Measurements from ENCODE around the gene RACGAP1. TPM values are rescaled to one million over a fixed set of nuclear protein-coding genes. Genes with fewer than 3 reads are reported as not detected.

The RACGAP1 gene
- total RNA-seq, 4 donors from 2014 or later, result 10.5 to 23.7 (median 13.1) TPM

- Histone ChIP-seq H3K9me3 (no peaks in the 10 kb centered on the region), H3K27me3 (no peaks in the 10 kb centered on the region), H3K4me3 (no peak overlapping the region), H3K27ac (no peak overlapping the region), H3K36me3 (no peaks in the 10 kb centered on the region), H3K4me1 (peaks cover 0 to 11% (median 0%) of the 10 kb centered on the region in 3 donors)
- ATAC-seq, result no peak
- no peak for TF ChIP-seq POLR2AphosphoS5 (IDR thresholded peaks at IDR 0.05)
- no peak for TF ChIP-seq EP300 (IDR thresholded peaks at IDR 0.05)
- 100% methylated on average over 1 of the region's 1 CpG for WGBS, 2 donors (ENCODE audit: low coverage in 1 of 2)
These were observed 81.7 kb downstream of the RACGAP1 start for GRCh38 chr12:49943625-49943960.

- H3K36me3 ChIP-seq, result no peaks in the 10 kb centered on the region
- TF ChIP-seq EP300 (IDR thresholded peaks at IDR 0.05), result no peak
- no peak for TF ChIP-seq POLR2A (IDR thresholded peaks at IDR 0.05)
- no peak overlapping the region for H3K27ac ChIP-seq
- H3K4me1 ChIP-seq, result peaks cover 0 to 11% (median 0%) of the 10 kb centered on the region in 3 donors
- 74 to 82% methylated on average over 9 to 10 of the region's 14 CpGs for WGBS, 2 donors (ENCODE audit: low coverage in 1 of 2)
- no peak for ATAC-seq
- no peaks in the 10 kb centered on the region for H3K27me3 ChIP-seq
- H3K9me3 ChIP-seq, result no peaks in the 10 kb centered on the region
- no peak overlapping the region for H3K4me3 ChIP-seq
These were observed 82.2 kb downstream of the RACGAP1 start for GRCh38 chr12:49942921-49943624.

- no peak overlapping the region for H3K27ac ChIP-seq
- no peak overlapping the region for H3K4me3 ChIP-seq
- H3K9me3 ChIP-seq, result no peaks in the 10 kb centered on the region
- no peak for ATAC-seq
- H3K4me1 ChIP-seq, result peaks cover 0 to 11% (median 0%) of the 10 kb centered on the region in 3 donors
- H3K27me3 ChIP-seq, result no peaks in the 10 kb centered on the region
- no peak for TF ChIP-seq POLR2AphosphoS5 (IDR thresholded peaks at IDR 0.05)
- no peak for TF ChIP-seq POLR2A (IDR thresholded peaks at IDR 0.05)
- no peak for TF ChIP-seq CTCF (IDR thresholded peaks at IDR 0.05)
- no peak for TF ChIP-seq EP300 (IDR thresholded peaks at IDR 0.05)
- 79 to 94% methylated on average over 2 of the region's 3 CpGs for WGBS, 2 donors (ENCODE audit: low coverage in 1 of 2)
- H3K36me3 ChIP-seq, result no peaks in the 10 kb centered on the region
These were observed 82.8 kb downstream of the RACGAP1 start for GRCh38 chr12:49942512-49942893.

GRCh38 chr12:49941556-49942511 lies 83.5 kb downstream of the RACGAP1 start:
- Histone ChIP-seq H3K36me3 (no peaks in the 10 kb centered on the region), H3K4me3 (no peak overlapping the region), H3K9me3 (no peaks in the 10 kb centered on the region), H3K27ac (no peak overlapping the region), H3K27me3 (no peaks in the 10 kb centered on the region), H3K4me1 (peaks cover 0 to 11% (median 0%) of the 10 kb centered on the region in 3 donors)
- 70 to 77% methylated on average over 4 to 5 of the region's 13 CpGs for WGBS, 2 donors (ENCODE audit: low coverage in 1 of 2)
- no peak for TF ChIP-seq POLR2A (IDR thresholded peaks at IDR 0.05)
- no peak for TF ChIP-seq POLR2AphosphoS5 (IDR thresholded peaks at IDR 0.05)
- TF ChIP-seq EP300 (IDR thresholded peaks at IDR 0.05), result no peak
- no peak for TF ChIP-seq CTCF (IDR thresholded peaks at IDR 0.05)
- no peak for ATAC-seq

- Histone ChIP-seq H3K9me3 (no peaks in the 10 kb centered on the region), H3K4me3 (no peak overlapping the region), H3K36me3 (no peaks in the 10 kb centered on the region), H3K27me3 (no peaks in the 10 kb centered on the region), H3K4me1 (no peaks in the 10 kb centered on the region), H3K27ac (no peak overlapping the region)
- ATAC-seq, result no peak
- TF ChIP-seq EP300 (IDR thresholded peaks at IDR 0.05) (no peak), POLR2AphosphoS5 (IDR thresholded peaks at IDR 0.05) (no peak), CTCF (IDR thresholded peaks at IDR 0.05) (no peak), POLR2A (IDR thresholded peaks at IDR 0.05) (no peak)
- WGBS, 2 donors (ENCODE audit: low coverage in 1 of 2), result no CpG with 5 or more reads among the region's 1 CpG
These were observed 85.6 kb downstream of the RACGAP1 start for GRCh38 chr12:49939707-49940106.

Data from gastroesophageal sphincter (tissue), 4 donors.